Stomach (tissue), 4 donors: ENCODE data around the gene ZNF229.
"Not testable (repeated sequence)": the region's sequence is repeated elsewhere in the genome, so short reads cannot be mapped to it uniquely, and the experiment has no call there.

ENCODE experiments used
- EP300 ChIP-seq: sonication (generic); formaldehyde crosslinking; IDR thresholded peaks from one replicate; pipeline ENCODE4 v1.6.1; 2017; ENCODE audit warnings: antibody characterized with exemption
- POLR2A ChIP-seq, 4 donors: fragments of 450-650 bp; IDR thresholded peaks; one replicate each; pipeline ENCODE4 v1.6.1; 2016; ENCODE audit warnings: antibody characterized with exemption in 4 of 4, control low read depth in 2 of 4, mild to moderate bottlenecking in 1 of 4, moderate library complexity in 1 of 4
- POLR2AphosphoS5 ChIP-seq, 3 donors: sonication (generic); formaldehyde crosslinking; IDR thresholded peaks; one replicate each; pipeline ENCODE4 v1.6.1; 2016; ENCODE audit warnings: antibody characterized with exemption in 3 of 3
- TF ChIP-seq, protein P1 (sequence below), 7 experiments: fragments of 450-650 bp in 4 of 7; fragments of 200-600 bp in 3 of 7; sonication (generic) in 3 of 7; IDR thresholded peaks; one replicate each; pipeline ENCODE4 v1.5.1; 2016 to 2019; ENCODE audit warnings: antibody characterized with exemption in 7 of 7, control low read depth in 2 of 7, mild to moderate bottlenecking in 1 of 7

- TF ChIP-seq EP300; POLR2AphosphoS5 (IDR thresholded peaks at IDR 0.05); POLR2A (IDR thresholded peaks at IDR 0.05): not testable (repeated sequence)
- TF ChIP-seq, protein P1, sequence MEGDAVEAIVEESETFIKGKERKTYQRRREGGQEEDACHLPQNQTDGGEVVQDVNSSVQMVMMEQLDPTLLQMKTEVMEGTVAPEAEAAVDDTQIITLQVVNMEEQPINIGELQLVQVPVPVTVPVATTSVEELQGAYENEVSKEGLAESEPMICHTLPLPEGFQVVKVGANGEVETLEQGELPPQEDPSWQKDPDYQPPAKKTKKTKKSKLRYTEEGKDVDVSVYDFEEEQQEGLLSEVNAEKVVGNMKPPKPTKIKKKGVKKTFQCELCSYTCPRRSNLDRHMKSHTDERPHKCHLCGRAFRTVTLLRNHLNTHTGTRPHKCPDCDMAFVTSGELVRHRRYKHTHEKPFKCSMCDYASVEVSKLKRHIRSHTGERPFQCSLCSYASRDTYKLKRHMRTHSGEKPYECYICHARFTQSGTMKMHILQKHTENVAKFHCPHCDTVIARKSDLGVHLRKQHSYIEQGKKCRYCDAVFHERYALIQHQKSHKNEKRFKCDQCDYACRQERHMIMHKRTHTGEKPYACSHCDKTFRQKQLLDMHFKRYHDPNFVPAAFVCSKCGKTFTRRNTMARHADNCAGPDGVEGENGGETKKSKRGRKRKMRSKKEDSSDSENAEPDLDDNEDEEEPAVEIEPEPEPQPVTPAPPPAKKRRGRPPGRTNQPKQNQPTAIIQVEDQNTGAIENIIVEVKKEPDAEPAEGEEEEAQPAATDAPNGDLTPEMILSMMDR (IDR thresholded peaks at IDR 0.05) = not testable (repeated sequence)
Observed at GRCh38 chr19:44456016-44456415, 7.7 kb upstream of the ZNF229 start.
